ENCODE data around the gene PIP4K2A.

Gene PIP4K2A

GRCh38 chr10:22656036-22656435, 58.3 kb downstream of the PIP4K2A start:
- no peak overlapping the region for H3K4me3 ChIP-seq (ENCODE audit: insufficient read depth, low read length, poor library complexity, severe bottlenecking)
- no peaks in the 10 kb centered on the region for H3K36me3 ChIP-seq (ENCODE audit: low read length)
- H3K27me3 ChIP-seq (ENCODE audit: low read length): no peaks in the 10 kb centered on the region
- no peaks in the 10 kb centered on the region for H3K9me3 ChIP-seq (ENCODE audit: insufficient read depth, low read length)
- TF ChIP-seq, protein P1, sequence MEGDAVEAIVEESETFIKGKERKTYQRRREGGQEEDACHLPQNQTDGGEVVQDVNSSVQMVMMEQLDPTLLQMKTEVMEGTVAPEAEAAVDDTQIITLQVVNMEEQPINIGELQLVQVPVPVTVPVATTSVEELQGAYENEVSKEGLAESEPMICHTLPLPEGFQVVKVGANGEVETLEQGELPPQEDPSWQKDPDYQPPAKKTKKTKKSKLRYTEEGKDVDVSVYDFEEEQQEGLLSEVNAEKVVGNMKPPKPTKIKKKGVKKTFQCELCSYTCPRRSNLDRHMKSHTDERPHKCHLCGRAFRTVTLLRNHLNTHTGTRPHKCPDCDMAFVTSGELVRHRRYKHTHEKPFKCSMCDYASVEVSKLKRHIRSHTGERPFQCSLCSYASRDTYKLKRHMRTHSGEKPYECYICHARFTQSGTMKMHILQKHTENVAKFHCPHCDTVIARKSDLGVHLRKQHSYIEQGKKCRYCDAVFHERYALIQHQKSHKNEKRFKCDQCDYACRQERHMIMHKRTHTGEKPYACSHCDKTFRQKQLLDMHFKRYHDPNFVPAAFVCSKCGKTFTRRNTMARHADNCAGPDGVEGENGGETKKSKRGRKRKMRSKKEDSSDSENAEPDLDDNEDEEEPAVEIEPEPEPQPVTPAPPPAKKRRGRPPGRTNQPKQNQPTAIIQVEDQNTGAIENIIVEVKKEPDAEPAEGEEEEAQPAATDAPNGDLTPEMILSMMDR (IDR thresholded peaks at IDR 0.05; ENCODE audit: insufficient read depth, low read length, poor library complexity, severe bottlenecking): no peak
- TF ChIP-seq EZH2phosphoT487 (conservative IDR thresholded peaks at IDR 0.05; ENCODE audit: low read length): no peak
- no peaks in the 10 kb centered on the region for H3F3A ChIP-seq (ENCODE audit: insufficient read depth)
- no peak overlapping the region for H2AFZ ChIP-seq (ENCODE audit: low read depth, low read length, severe bottlenecking)
- H3K79me2 ChIP-seq (ENCODE audit: insufficient read depth, low read length): peaks cover 19% of the 10 kb centered on the region
- H3K4me2 ChIP-seq (ENCODE audit: low read depth, low read length, poor library complexity, severe bottlenecking): no peak overlapping the region
- peaks cover 5% of the 10 kb centered on the region for H4K20me1 ChIP-seq (ENCODE audit: low read depth, low read length)
- no peaks in the 10 kb centered on the region for H3K9me2 ChIP-seq (replicated peaks; ENCODE audit: insufficient read depth, low read length)
- H3K27ac ChIP-seq (ENCODE audit: low read depth, low read length): no peak overlapping the region
- no peak overlapping the region for H3K9ac ChIP-seq (ENCODE audit: low read length)

GRCh38 chr10:22655312-22655981, 58.9 kb downstream of the PIP4K2A start:
- Histone ChIP-seq H4K20me1 (ENCODE audit: low read depth, low read length) (peaks cover 8% of the 10 kb centered on the region), H3K9ac (ENCODE audit: low read length) (no peak overlapping the region), H3K79me2 (ENCODE audit: insufficient read depth, low read length) (peaks cover 14% of the 10 kb centered on the region), H3K9me2 (replicated peaks; ENCODE audit: insufficient read depth, low read length) (no peaks in the 10 kb centered on the region), H2AFZ (ENCODE audit: low read depth, low read length, severe bottlenecking) (no peak overlapping the region), H3K9me3 (ENCODE audit: insufficient read depth, low read length) (no peaks in the 10 kb centered on the region), H3K4me3 (ENCODE audit: insufficient read depth, low read length, poor library complexity, severe bottlenecking) (no peak overlapping the region), H3K27me3 (ENCODE audit: low read length) (no peaks in the 10 kb centered on the region), H3K27ac (ENCODE audit: low read depth, low read length) (no peak overlapping the region), H3F3A (ENCODE audit: insufficient read depth) (no peaks in the 10 kb centered on the region), H3K4me2 (ENCODE audit: low read depth, low read length, poor library complexity, severe bottlenecking) (no peak overlapping the region), H3K36me3 (ENCODE audit: low read length) (no peaks in the 10 kb centered on the region)
- no peak for TF ChIP-seq EZH2phosphoT487 (conservative IDR thresholded peaks at IDR 0.05; ENCODE audit: low read length)
- TF ChIP-seq, protein P1 (IDR thresholded peaks at IDR 0.05; ENCODE audit: insufficient read depth, low read length, poor library complexity, severe bottlenecking): no peak

- Histone ChIP-seq H3K9ac (ENCODE audit: low read length) (no peak overlapping the region), H2AFZ (ENCODE audit: low read depth, low read length, severe bottlenecking) (no peak overlapping the region), H3K36me3 (ENCODE audit: low read length) (no peaks in the 10 kb centered on the region), H3F3A (ENCODE audit: insufficient read depth) (no peaks in the 10 kb centered on the region), H3K4me2 (ENCODE audit: low read depth, low read length, poor library complexity, severe bottlenecking) (no peak overlapping the region), H4K20me1 (ENCODE audit: low read depth, low read length) (peaks cover 6% of the 10 kb centered on the region; the same call in 1 of the 2 replicates), H3K27me3 (ENCODE audit: low read length) (no peaks in the 10 kb centered on the region), H3K27ac (ENCODE audit: low read depth, low read length) (no peak overlapping the region), H3K9me2 (replicated peaks; ENCODE audit: insufficient read depth, low read length) (no peaks in the 10 kb centered on the region), H3K79me2 (ENCODE audit: insufficient read depth, low read length) (peaks cover 4% of the 10 kb centered on the region), H3K9me3 (ENCODE audit: insufficient read depth, low read length) (no peaks in the 10 kb centered on the region), H3K4me3 (ENCODE audit: insufficient read depth, low read length, poor library complexity, severe bottlenecking) (no peak overlapping the region)
- no peak for TF ChIP-seq EZH2phosphoT487 (conservative IDR thresholded peaks at IDR 0.05; ENCODE audit: low read length)
- TF ChIP-seq, protein P1 (IDR thresholded peaks at IDR 0.05; ENCODE audit: insufficient read depth, low read length, poor library complexity, severe bottlenecking): no peak
Observed at GRCh38 chr10:22652988-22653481, 61.3 kb downstream of the PIP4K2A start.
